HCT116 (cell line): Measurements from ENCODE around the gene WWTR1. TPM values are rescaled to one million over a fixed set of nuclear protein-coding genes. Genes with fewer than 3 reads are reported as not detected.

Experiments
- ATAC-seq: fragments of 200-7000 bp; cut with Tn5 transposase; 2 replicates; pipeline ENCODE4 v1.9.1; 2020; ENCODE audit warnings: mild to moderate bottlenecking, moderate library complexity
- BruUV-seq: library from RNA; stranded (reverse); fragments of 400-500 nt; replicated peaks from 2 replicates; lab custom pipeline; 2021; lab: Mats Ljungman, UMichigan
- CTCF ChIA-PET: fragments of 300-600 bp; sonication (Branson Sonifier 250); formaldehyde crosslinking; loops from one replicate; lab custom pipeline; 2021; ENCODE audit warnings: antibody characterized with exemption; lab: Charles Lee
- POLR2A ChIA-PET: fragments of 300-600, 350-600 bp; sonication (Branson Sonifier 250); formaldehyde crosslinking; loops from one replicate; lab custom pipeline; 2021; ENCODE audit warnings: antibody characterized with exemption; lab: Charles Lee
- RAD21 ChIA-PET, 2 experiments: fragments of 300-600 bp; sonication (Branson Sonifier 250); formaldehyde crosslinking; loops; one replicate each; lab custom pipeline; 2023; ENCODE audit warnings: low total read pairs in 2 of 2; ENCODE audit not compliant: uncharacterized antibody in 2 of 2, unreplicated experiment in 2 of 2, low non-redundant PET in 1 of 2; lab: Charles Lee
- DNase-seq: peaks from one replicate; pipeline ENCODE4 v3.0.0-alpha.2; 2010; ENCODE audit warnings: low read depth, low spot score
- H2AFZ ChIP-seq: fragments of 200-600 bp; shearing (Covaris generic), sonication (generic); 2 replicates; pipeline ENCODE4 v1.6.1; 2017; ENCODE audit warnings: low read depth, mixed run types, mixed read lengths, antibody characterized with exemption, low read length; ENCODE audit not compliant: poor library complexity, severe bottlenecking
- H3K27ac ChIP-seq: 2 replicates; pipeline ENCODE4 v1.5.1; 2012; ENCODE audit warnings: low read depth, low read length
- H3K27me3 ChIP-seq: fragments of 200-600 bp; sonication (generic); 2 replicates; pipeline ENCODE4 v1.6.1; 2016; ENCODE audit warnings: mixed run types, low read length, mixed read lengths; ENCODE audit not compliant: insufficient read depth
- H3K36me3 ChIP-seq, 2 experiments: fragments of 200-500 bp in 1 of 2; fragments of 200-600 bp in 1 of 2; sonication (Bioruptor generic) in 1 of 2; sonication (generic) in 1 of 2; 2 replicates each; pipeline versions ENCODE4 v1.5.1 to v1.6.1; 2014 to 2016; ENCODE audit warnings: low read length in 2 of 2, inconsistent platforms in 1 of 2, mixed read lengths in 1 of 2, mixed run types in 1 of 2; ENCODE audit not compliant: insufficient read depth in 2 of 2, control insufficient read depth in 1 of 2
- H3K4me1 ChIP-seq, 2 experiments: fragments of 200-600 bp in 1 of 2; sonication (generic) in 1 of 2; 2 replicates each; pipeline versions ENCODE4 v1.5.1 to v1.6.1; 2012 to 2017; ENCODE audit warnings: low read length in 2 of 2, inconsistent platforms in 1 of 2, mild to moderate bottlenecking in 1 of 2, mixed read lengths in 1 of 2, mixed run types in 1 of 2, moderate library complexity in 1 of 2; ENCODE audit not compliant: insufficient read depth in 2 of 2, control insufficient read depth in 1 of 2
- H3K4me2 ChIP-seq: fragments of 200-600 bp; sonication (generic); 2 replicates; pipeline ENCODE4 v1.6.1; 2017; ENCODE audit warnings: mixed run types, low read length, mixed read lengths
- H3K4me3 ChIP-seq, 2 experiments: fragments of 200-600 bp in 1 of 2; sonication (generic) in 1 of 2; replicated peaks in 1 of 2; 2 replicates each; pipeline ENCODE4 v1.5.1; 2011 to 2016; ENCODE audit warnings: low read length in 2 of 2, control low read depth in 1 of 2, low read depth in 1 of 2, mild to moderate bottlenecking in 1 of 2, mixed read lengths in 1 of 2, mixed run types in 1 of 2
- H3K79me2 ChIP-seq: fragments of 200-600 bp; sonication (generic); 2 replicates; pipeline ENCODE4 v1.6.1; 2017; ENCODE audit warnings: mild to moderate bottlenecking, mixed run types, low read length, moderate library complexity, mixed read lengths; ENCODE audit not compliant: insufficient read depth
- H3K9ac ChIP-seq: fragments of 200-600 bp; sonication (generic); 2 replicates; pipeline ENCODE4 v1.6.1; 2016; ENCODE audit warnings: low read length, mixed read lengths
- H3K9me2 ChIP-seq: fragments of 200-600 bp; sonication (generic), shearing (Covaris generic); 2 replicates; pipeline ENCODE4 v1.6.1; 2017; ENCODE audit warnings: mixed run types, mild to moderate bottlenecking, moderate library complexity; ENCODE audit not compliant: insufficient read depth
- H3K9me3 ChIP-seq, 2 experiments: fragments of 200-500 bp in 1 of 2; fragments of 200-600 bp in 1 of 2; sonication (Bioruptor generic) in 1 of 2; sonication (generic) in 1 of 2; 2 replicates each; pipeline ENCODE4 v1.6.1; 2014 to 2017; ENCODE audit warnings: low read length in 2 of 2, mixed read lengths in 2 of 2, inconsistent platforms in 1 of 2, low read depth in 1 of 2, mild to moderate bottlenecking in 1 of 2, mixed run types in 1 of 2, moderate library complexity in 1 of 2; ENCODE audit not compliant: control insufficient read depth in 1 of 2, insufficient read depth in 1 of 2
- H4K20me1 ChIP-seq: fragments of 200-600 bp; sonication (generic), shearing (Covaris generic); 2 replicates; pipeline ENCODE4 v1.6.1; 2017; ENCODE audit warnings: mixed run types, mild to moderate bottlenecking, moderate library complexity; ENCODE audit not compliant: insufficient read depth
- CTCF ChIP-seq, 3 experiments: fragments of 200-600 bp in 1 of 3; sonication (generic) in 1 of 3; IDR thresholded peaks in 2 of 3; conservative IDR thresholded peaks in 1 of 3; 2 replicates each; pipeline ENCODE4 v1.5.1; 2012 to 2017; ENCODE audit warnings: low read depth in 2 of 3, low read length in 2 of 3, antibody characterized with exemption in 1 of 3, borderline replicate concordance in 1 of 3, control low read depth in 1 of 3, mild to moderate bottlenecking in 1 of 3, mixed read lengths in 1 of 3, mixed run types in 1 of 3, moderate library complexity in 1 of 3; ENCODE audit not compliant: insufficient read depth in 1 of 3
- EGR1 ChIP-seq: IDR thresholded peaks from 2 replicates; pipeline ENCODE4 v1.6.1; 2012; ENCODE audit warnings: low read depth
- FOSL1 ChIP-seq: IDR thresholded peaks from 2 replicates; pipeline ENCODE4 v1.6.1; 2012; ENCODE audit warnings: low read depth
- SP1 ChIP-seq: IDR thresholded peaks from 2 replicates; pipeline ENCODE4 v1.6.1; 2012; ENCODE audit warnings: low read depth
- intact Hi-C: fragments of 100-400 bp; cut with micrococcal nuclease; formaldehyde crosslinking; loops from 2 replicates; pipeline ENCODE4 v1.10.0; 2022
- total RNA-seq: library from RNA; stranded (reverse); gene quantifications from one replicate; pipeline ENCODE4 v1.2.1, GENCODE V29; 2021; ENCODE audit not compliant: unreplicated experiment

The WWTR1 gene
- total RNA-seq, 1 experiment from 2014 or later, result 46.9 TPM

- DNase-seq (no peak), ATAC-seq (no peak)
- Histone ChIP-seq H3K9me3 (no peaks in the 10 kb centered on the region), H3K27ac (no peak overlapping the region), H3K36me3 (no peaks in the 10 kb centered on the region), H2AFZ (no peak overlapping the region), H4K20me1 (no peaks in the 10 kb centered on the region), H3K79me2 (peaks cover 84% of the 10 kb centered on the region), H3K4me2 (no peak overlapping the region), H3K27me3 (no peaks in the 10 kb centered on the region), H3K9me2 (no peaks in the 10 kb centered on the region), H3K9ac (no peak overlapping the region), H3K4me3 (no peak overlapping the region), H3K4me1 (no peaks in the 10 kb centered on the region)
- no TSS peak for BruUV-seq
- RAD21 ChIA-PET, result no interaction called here
- POLR2A ChIA-PET, result no interaction called here
- intact Hi-C loops, result no loop called here
- TF ChIP-seq EGR1 (no peak), CTCF (IDR thresholded peaks at IDR 0.05 in 2 of 3, conservative IDR thresholded peaks at IDR 0.05 in 1 of 3; ENCODE audit: borderline replicate concordance in 1 of 3, insufficient read depth in 1 of 3, low read depth in 2 of 3, low read length in 2 of 3) (no peak), FOSL1 (no peak)
- CTCF ChIA-PET, result no interaction called here
These were observed 23.3 kb downstream of the WWTR1 start for GRCh38 chr3:149634573-149634972.

GRCh38 chr3:149634072-149634471 lies 23.8 kb downstream of the WWTR1 start:
- no TSS peak for BruUV-seq
- H3K9me2 ChIP-seq, result no peaks in the 10 kb centered on the region
- no peaks in the 10 kb centered on the region for H3K27me3 ChIP-seq
- H3K27ac ChIP-seq, result no peak overlapping the region
- H4K20me1 ChIP-seq, result no peaks in the 10 kb centered on the region
- H3K9me3 ChIP-seq, result no peaks in the 10 kb centered on the region
- no peak overlapping the region for H2AFZ ChIP-seq
- intact Hi-C loops, result no loop called here
- no peaks in the 10 kb centered on the region for H3K36me3 ChIP-seq
- peaks cover 85% of the 10 kb centered on the region for H3K79me2 ChIP-seq
- ChIA-PET POLR2A (no interaction called here), CTCF (no interaction called here), RAD21 (no interaction called here)
- no peak overlapping the region for H3K9ac ChIP-seq
- TF ChIP-seq FOSL1 (no peak), SP1 (no peak), EGR1 (no peak)
- ATAC-seq (no peak), DNase-seq (no peak)
- no peak overlapping the region for H3K4me2 ChIP-seq
- no peak overlapping the region for H3K4me3 ChIP-seq
- H3K4me1 ChIP-seq, result no peaks in the 10 kb centered on the region
